ENCODE measurements around the gene SMARCA2. TPM values are rescaled to one million over a fixed set of nuclear protein-coding genes. Genes with fewer than 3 reads are reported as not detected.

SMARCA2 gene
- total RNA-seq, 1 donor from 2014 or later: 206 TPM

DNA sequence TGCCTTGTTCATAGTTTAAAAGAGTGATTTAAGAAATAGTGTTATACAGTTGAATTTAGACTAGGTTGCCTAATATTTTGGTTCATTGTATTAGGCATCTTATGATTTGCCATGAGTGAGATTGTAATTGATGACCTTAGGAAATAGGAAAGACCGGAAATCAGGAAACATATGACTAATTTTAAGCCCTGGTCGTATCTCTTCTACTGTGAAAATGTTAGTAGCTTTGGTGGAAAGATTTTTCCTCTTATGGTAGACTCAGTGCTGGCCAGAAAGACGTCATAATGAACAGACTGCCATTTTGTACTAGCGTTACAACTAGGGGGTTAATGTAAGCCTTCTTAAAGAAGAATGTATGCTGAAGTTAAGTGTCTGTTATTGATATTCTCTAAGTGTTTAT, 21.7 kb downstream of the SMARCA2 start:
- intact Hi-C loops (cut with micrococcal nuclease): no loop called here

- intact Hi-C loops (cut with micrococcal nuclease): no loop called here
Measured at GRCh38 chr9:2039294-2040180, 24.4 kb downstream of the SMARCA2 start.

GRCh38 chr9:2040828-2041227, 25.7 kb downstream of the SMARCA2 start:
- intact Hi-C loops (cut with micrococcal nuclease): no loop called here

DNA sequence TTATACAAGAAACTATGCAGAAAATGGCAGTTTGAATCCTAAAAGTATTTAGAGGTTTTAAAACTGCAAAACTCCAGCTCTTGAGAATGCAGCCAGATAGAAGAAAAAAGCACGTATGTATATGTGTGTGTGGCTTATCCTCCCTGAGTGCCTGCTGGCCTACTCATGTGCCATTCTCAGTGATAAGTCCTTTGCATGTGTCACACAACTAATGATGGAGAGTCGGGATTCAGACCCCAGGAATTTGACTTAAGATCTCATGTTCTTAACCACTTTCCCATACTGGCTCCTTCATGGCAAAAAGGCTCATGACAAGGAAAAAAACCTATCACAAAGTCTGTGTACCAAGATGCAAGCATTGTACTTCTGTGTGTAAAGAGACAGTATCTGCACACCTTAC, 26.6 kb downstream of the SMARCA2 start:
- intact Hi-C loops (cut with micrococcal nuclease): no loop called here

GRCh38 chr9:2043243-2043642, 28.1 kb downstream of the SMARCA2 start:
- intact Hi-C loops (cut with micrococcal nuclease): no loop called here

DNA sequence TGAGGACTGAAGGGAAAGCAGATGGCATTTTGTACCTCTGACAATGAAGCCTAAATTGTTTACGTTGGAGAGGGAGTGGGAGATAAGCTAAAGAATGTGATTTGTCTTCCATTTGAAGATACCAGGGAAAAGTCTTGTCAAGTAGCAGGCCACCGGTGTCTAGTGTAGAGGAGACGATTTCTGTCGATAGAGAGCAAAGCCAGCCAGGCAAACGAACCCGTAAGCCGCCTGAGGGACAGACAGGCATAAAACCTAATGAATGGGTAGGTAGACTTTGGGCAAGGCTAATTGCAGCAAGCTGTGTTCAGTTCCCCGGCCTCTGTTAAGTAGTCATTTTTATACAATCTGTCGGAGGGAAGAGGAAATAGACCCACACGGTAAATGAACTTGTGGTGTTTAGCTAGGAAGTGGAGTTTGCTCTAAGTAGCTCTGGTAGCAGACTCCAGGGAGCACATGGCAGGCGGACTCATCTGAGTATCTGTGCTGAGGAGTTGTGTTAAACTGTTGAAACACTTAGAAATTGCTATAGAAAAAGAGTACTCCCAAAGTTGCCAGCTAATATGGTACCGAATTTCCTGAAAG, 28.8 kb downstream of the SMARCA2 start:
- intact Hi-C loops (cut with micrococcal nuclease): no loop called here

- intact Hi-C loops (cut with micrococcal nuclease): no loop called here
Measured at GRCh38 chr9:2047144-2047671, 32.1 kb downstream of the SMARCA2 start.

GRCh38 chr9:2047916-2048315, 32.8 kb downstream of the SMARCA2 start:
- intact Hi-C loops (cut with micrococcal nuclease): no loop called here

DNA sequence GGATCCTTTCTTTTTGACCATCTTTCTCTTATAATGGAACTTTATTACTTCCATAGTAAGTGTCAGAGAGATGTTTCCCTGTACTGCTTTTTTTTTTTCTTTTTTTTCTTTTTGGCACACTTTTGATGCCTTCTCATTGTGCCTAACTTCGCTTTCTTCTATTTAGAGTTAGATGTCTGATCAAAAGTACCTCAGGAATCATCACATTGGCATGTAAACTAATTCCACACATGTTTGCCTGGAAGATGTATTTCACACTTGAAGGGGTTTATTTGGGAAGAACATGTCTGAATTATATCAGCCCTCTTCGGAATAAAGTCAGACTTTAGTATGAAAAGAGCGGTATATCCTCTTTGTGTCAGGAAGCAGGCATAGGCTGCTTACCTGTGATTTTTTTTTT, 35.1 kb downstream of the SMARCA2 start:
- intact Hi-C loops (cut with micrococcal nuclease): no loop called here

GRCh38 chr9:2053883-2054845, 39.0 kb downstream of the SMARCA2 start:
- intact Hi-C loops (cut with micrococcal nuclease): loop anchor here (1.0 to 2.0 kb wide), 5 partner anchors 28 to 175 kb away; partner anchors contain the start of gene SMARCA2

DNA sequence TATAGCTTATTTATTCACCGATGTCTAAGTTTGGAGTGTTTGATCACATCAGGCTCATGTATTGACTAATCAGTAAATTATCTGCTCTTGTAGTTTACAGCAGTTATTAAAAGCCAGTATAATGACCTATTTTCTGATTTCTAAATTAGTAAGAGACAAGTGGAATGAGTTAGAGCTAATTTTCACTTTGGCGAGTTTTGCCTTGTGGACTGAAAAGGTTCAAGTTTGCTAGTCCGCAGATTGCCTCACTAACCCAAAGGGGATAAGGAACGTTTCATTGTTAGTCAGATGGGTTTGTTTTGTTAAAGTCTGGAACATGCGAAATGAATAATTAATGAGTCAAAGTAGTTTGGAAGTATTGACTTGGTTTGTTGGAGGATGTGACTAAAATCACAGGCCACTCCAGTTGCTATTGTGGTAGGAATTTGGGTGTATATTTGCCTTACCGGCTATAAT, 40.1 kb downstream of the SMARCA2 start:
- intact Hi-C loops (cut with micrococcal nuclease): loop anchor here (2.0 kb wide), 1 partner anchor 32 kb away; no protein-coding TSS in a partner anchor

DNA sequence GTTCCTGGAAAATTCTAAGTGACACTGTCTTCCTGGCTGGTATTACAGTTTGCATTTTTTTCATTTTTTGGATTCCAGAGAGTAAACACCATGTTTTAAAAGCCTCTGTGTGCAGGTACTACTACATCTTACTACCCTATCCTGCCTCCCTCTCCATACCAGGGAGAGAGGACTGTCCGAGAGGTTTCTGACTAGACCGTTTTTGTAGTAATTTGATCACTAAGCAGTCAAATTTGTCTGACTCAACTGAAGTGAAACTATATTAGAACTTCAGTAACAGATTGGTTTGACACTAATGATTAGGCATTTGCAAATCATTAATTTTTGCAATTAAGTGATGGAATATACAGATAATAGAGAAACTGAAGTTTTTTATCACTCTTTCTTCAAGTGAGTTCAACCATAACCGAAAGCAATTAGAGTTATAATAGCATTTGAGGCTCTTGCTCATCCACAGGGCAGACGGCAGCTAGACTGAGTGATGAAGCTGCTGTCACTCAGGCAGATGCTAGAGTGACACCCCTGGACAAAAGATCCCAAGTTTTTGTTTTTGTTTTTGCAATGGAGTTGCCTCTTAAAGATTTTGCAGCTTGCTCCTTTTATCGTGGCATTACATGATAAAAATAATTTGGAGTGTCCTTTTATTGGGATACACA, 44.3 kb downstream of the SMARCA2 start:
- intact Hi-C loops (cut with micrococcal nuclease): no loop called here

DNA sequence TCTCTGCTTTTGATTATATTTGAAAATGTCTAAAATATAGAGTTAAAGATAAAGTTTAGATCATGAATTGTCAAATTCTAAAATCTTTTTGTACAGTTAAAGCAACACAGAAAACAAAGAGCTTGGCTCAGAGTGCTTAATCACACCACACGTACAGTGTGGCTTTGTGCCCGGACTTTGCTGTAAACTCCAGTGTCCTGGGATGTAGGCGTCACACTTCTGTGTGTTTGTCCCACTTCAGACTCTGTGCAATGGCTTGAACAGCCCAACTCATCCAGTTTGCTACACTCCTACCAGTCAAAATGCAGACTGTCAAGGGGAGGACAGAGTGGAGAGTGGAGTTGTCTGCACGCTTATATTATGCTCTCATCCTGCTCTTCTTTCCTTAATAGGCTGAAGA, 45.3 kb downstream of the SMARCA2 start:
- intact Hi-C loops (cut with micrococcal nuclease): no loop called here

DNA sequence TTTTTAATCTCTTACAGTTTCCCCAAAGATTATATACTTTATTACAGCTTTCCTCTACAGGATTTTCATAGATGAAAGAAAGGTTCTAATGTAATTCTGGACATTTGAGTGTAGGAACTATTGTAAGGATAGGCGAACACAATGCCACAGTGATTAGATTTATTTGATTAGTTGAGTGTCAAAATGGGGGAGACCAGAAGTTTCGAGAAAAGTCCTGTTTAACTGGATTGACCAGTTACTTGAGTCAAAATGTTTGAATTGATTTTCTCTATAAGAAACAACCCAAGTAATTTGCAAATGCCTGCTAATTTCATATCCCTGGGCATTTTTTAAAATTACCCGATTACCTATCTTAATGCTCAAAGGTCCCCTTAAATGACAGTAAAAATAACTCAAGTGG, 50.6 kb downstream of the SMARCA2 start:
- intact Hi-C loops (cut with micrococcal nuclease): no loop called here

DNA sequence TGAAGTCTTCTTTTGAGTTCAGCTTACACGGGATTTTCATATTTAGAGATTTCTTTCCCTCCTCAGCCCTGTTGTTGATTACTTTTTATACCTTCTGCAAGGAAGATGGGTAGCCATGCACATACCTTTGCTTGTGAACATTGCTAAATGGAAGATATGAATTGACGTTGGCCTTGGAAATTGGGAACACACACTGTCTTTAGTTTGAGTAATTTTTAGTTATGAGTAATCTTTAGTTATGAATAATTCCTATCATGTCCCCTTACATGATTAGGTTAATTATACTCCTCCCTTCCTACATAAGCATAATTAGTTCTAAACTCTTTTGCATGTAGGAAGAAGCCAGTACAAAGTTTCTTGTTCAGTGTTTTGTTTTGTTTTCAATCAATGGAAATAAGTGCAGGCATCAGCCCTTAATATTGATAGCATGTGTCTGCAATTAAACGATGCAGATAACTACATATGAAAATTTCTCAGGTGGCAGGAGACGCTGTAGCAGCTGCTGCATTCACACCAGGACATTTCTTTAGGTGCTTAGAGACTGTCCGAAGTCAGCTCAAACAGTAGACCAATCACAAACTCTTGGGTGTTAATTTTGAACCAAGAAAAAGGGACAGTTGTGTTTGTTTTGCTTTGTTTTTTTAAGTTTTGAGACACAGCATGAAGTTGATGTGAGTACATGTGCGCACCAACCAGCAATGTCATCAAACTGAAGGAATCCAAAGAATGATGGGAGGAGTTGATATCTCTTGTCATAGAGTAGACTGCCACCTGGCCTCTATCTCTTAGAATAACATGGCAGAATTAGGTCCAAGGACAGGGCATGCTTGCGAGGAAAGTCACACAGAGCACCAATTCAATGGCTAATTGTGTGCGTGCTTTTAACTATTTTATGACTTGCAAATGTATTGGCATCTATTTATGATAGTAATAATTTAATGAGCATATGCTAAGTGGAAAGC, 51.4 kb downstream of the SMARCA2 start:
- intact Hi-C loops (cut with micrococcal nuclease): loop anchor here (1.0 kb wide), 3 partner anchors 47 to 126 kb away; no protein-coding TSS in a partner anchor

DNA sequence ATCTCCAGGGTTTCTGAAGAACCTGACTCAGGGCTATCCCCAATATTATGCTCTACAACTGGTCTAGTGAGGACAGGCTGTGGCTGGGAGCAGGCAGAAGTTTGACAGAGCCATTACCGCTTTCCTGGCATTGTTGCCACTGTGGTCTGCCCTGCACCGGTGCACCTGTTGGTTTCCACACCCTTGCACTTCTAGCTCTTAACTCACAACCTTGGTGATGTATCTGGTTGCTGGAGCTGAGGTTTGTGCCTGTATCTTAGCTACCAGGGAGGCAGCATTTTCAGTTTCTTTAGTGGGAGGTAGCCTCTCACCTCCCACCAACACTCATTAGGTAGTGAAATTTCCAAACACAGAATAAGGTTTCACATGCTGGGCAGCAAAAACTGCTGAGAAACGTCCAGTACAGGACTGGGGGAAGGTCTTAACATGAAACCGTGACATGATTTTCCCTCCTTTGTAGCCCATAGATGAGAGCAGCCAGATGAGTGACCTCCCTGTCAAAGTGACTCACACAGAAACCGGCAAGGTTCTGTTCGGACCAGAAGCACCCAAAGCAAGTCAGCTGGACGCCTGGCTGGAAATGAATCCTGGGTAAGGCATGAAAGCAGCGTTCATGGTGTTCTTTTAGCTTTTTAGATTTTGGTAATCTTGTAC, 57.7 kb downstream of the SMARCA2 start:
- intact Hi-C loops (cut with micrococcal nuclease): no loop called here

- intact Hi-C loops (cut with micrococcal nuclease): no loop called here
Measured at GRCh38 chr9:2082772-2083171, 67.6 kb downstream of the SMARCA2 start.

GRCh38 chr9:2083479-2083878, 68.3 kb downstream of the SMARCA2 start:
- intact Hi-C loops (cut with micrococcal nuclease): no loop called here

DNA sequence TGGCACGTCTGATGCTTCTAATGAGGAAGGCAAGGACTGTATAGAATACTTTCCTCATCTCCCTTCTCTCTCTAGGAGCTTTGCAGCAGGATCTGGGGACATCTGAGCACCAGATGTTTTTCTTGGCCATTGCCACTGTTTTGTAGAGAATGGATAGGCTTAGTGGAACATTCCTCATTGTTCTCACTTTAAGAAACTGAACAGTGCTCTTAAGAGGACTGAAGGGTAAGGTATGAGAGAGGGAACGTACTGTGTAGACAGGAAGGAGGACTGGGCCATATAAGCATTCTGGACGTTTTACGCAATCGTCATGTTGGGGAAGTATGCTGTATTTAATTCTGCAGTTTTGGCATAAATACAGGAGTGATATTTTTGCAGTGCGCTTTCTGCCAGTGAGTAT, 70.6 kb downstream of the SMARCA2 start:
- intact Hi-C loops (cut with micrococcal nuclease): loop anchor here (2.0 to 5.0 kb wide), 7 partner anchors 31 to 1193 kb away; partner anchors contain the start of gene PUM3
